ENCODE results near the gene LYPD6B. TPM values are rescaled to one million over a fixed set of nuclear protein-coding genes. Genes with fewer than 3 reads are reported as not detected.

The LYPD6B gene
- total and polyA plus RNA-seq, 2 donors (not counting 1 experiment from before 2014, with no cell fraction given): 1.5 to 2.7 TPM

- CTCF ChIA-PET: interaction anchor here (1.4 to 5.1 kb wide), 4 partner anchors 12 to 523 kb away, joined by 3 to 54 read pairs (median 6); no protein-coding TSS in a partner anchor
- peaks cover 14% of the 10 kb centered on the region for H3K27me3 Mint-ChIP-seq
- ATAC-seq (ENCODE audit: low read depth) (no peak), DNase-seq (no peak)
- no peaks in the 10 kb centered on the region for H4K20me1 ChIP-seq (ENCODE audit: control insufficient read depth, insufficient read depth, low read length, poor library complexity, severe bottlenecking)
- POLR2A ChIA-PET: no interaction called here
- peak overlapping the region in 1 of 5 experiments; percentile 54 for H3K4me3 ChIP-seq (ENCODE audit: control extremely low read depth in 1 of 5, extremely low read depth in 1 of 5, insufficient read depth in 1 of 5, low read depth in 2 of 5, low read length in 4 of 5)
- H3K27me3 ChIP-seq (replicated peaks in 1 of 4; ENCODE audit: control extremely low read depth in 1 of 4, control insufficient read depth in 3 of 4, insufficient read depth in 4 of 4, low read length in 3 of 4): peaks cover 0 to 17% (median 8%) of the 10 kb centered on the region in 4 experiments
- no peaks in the 10 kb centered on the region for H3K36me3 ChIP-seq (replicated peaks in 1 of 2; ENCODE audit: control extremely low read depth in 1 of 2, control insufficient read depth in 1 of 2, extremely low read depth in 1 of 2, insufficient read depth in 2 of 2, low read length in 1 of 2)
- H3K79me2 ChIP-seq (ENCODE audit: control insufficient read depth, insufficient read depth, low read length): no peaks in the 10 kb centered on the region
- peak overlapping the region; percentile 69 for H2AFZ ChIP-seq (ENCODE audit: insufficient read depth, low read depth, low read length, poor library complexity, severe bottlenecking)
- intact Hi-C loops (cut with micrococcal nuclease): loop anchor here (1.0 kb wide), 1 partner anchor 19 kb away; no protein-coding TSS in a partner anchor
- H3K4me1 Mint-ChIP-seq: peaks cover 17% of the 10 kb centered on the region
- H3K27ac Mint-ChIP-seq: no peak overlapping the region
- peak overlapping the region; percentile 78 for H3K4me2 ChIP-seq (replicated peaks; ENCODE audit: low read depth, low read length, poor library complexity, severe bottlenecking)
- H3K4me1 ChIP-seq (ENCODE audit: control insufficient read depth in 2 of 2, insufficient read depth in 2 of 2, low read length in 2 of 2): peaks cover 11 to 20% of the 10 kb centered on the region in 2 donors
- no peaks in the 10 kb centered on the region for H3K9me3 Mint-ChIP-seq (ENCODE audit: insufficient read depth)
- no peaks in the 10 kb centered on the region for H3K9me3 ChIP-seq (ENCODE audit: control extremely low read depth in 1 of 3, control insufficient read depth in 2 of 3, insufficient read depth in 1 of 3, low read length in 2 of 3)
- peak overlapping the region; percentile 29 for H3K4me3 Mint-ChIP-seq
- H3K9ac ChIP-seq (ENCODE audit: low read length): peak overlapping the region; percentile 60
- TF ChIP-seq, protein P1, sequence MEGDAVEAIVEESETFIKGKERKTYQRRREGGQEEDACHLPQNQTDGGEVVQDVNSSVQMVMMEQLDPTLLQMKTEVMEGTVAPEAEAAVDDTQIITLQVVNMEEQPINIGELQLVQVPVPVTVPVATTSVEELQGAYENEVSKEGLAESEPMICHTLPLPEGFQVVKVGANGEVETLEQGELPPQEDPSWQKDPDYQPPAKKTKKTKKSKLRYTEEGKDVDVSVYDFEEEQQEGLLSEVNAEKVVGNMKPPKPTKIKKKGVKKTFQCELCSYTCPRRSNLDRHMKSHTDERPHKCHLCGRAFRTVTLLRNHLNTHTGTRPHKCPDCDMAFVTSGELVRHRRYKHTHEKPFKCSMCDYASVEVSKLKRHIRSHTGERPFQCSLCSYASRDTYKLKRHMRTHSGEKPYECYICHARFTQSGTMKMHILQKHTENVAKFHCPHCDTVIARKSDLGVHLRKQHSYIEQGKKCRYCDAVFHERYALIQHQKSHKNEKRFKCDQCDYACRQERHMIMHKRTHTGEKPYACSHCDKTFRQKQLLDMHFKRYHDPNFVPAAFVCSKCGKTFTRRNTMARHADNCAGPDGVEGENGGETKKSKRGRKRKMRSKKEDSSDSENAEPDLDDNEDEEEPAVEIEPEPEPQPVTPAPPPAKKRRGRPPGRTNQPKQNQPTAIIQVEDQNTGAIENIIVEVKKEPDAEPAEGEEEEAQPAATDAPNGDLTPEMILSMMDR (IDR thresholded peaks at IDR 0.05): no peak
- TF ChIP-seq EZH2 (IDR thresholded peaks at IDR 0.05; ENCODE audit: borderline replicate concordance, insufficient read depth, low read depth, low read length, poor library complexity, severe bottlenecking): no peak
- no peak overlapping the region for H3K27ac ChIP-seq (ENCODE audit: low read length in 2 of 2)
- WGBS (ENCODE audit: insufficient coverage): 89% methylated on average over 3 of the region's 8 CpGs
These were observed 648 bp upstream of the LYPD6B start for GRCh38 chr2:149037851-149038250.

DNA sequence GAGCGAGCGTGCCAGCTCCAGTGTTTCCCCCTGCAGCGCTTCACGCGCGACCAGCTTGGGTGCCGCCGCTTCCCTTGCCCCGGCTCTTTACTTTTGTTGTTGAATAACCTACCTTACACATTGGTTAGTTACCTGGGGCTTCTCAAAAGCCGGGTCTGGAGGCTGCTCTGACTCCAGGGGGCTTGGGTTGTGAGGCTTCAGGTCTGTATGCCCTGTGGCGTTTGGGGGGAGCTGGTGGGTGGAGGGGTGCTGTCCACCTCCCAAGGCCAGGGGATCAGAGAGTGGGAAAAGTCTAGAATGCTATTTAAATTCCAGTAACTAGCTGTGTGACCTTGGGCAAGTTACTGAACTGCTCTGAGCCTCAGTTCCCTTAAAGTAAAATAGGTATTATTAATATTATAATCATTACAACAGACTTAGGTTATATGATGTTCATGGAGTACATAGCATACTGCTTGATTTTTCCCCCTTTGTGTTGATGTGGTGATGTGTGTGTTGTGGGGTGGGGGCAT lies 770 bp downstream of the LYPD6B start:
- Histone ChIP-seq H3K27ac (ENCODE audit: low read length in 2 of 2) (no peak overlapping the region), H3K9me3 (ENCODE audit: control extremely low read depth in 1 of 3, control insufficient read depth in 2 of 3, insufficient read depth in 1 of 3, low read length in 2 of 3) (no peaks in the 10 kb centered on the region), H3K79me2 (ENCODE audit: control insufficient read depth, insufficient read depth, low read length) (no peaks in the 10 kb centered on the region), H3K9ac (ENCODE audit: low read length) (peak overlapping the region; percentile 60), H3K4me3 (ENCODE audit: control extremely low read depth in 1 of 5, extremely low read depth in 1 of 5, insufficient read depth in 1 of 5, low read depth in 2 of 5, low read length in 4 of 5) (peak overlapping the region in 4 of 5 experiments; percentile 4 to 54 (median 40)), H3K4me1 (ENCODE audit: control insufficient read depth in 2 of 2, insufficient read depth in 2 of 2, low read length in 2 of 2) (peaks cover 11 to 20% of the 10 kb centered on the region in 2 donors), H2AFZ (ENCODE audit: insufficient read depth, low read depth, low read length, poor library complexity, severe bottlenecking) (peak overlapping the region; percentile 69), H3K27me3 (replicated peaks in 1 of 4; ENCODE audit: control extremely low read depth in 1 of 4, control insufficient read depth in 3 of 4, insufficient read depth in 4 of 4, low read length in 3 of 4) (peaks cover 0 to 17% (median 8%) of the 10 kb centered on the region in 4 experiments), H4K20me1 (ENCODE audit: control insufficient read depth, insufficient read depth, low read length, poor library complexity, severe bottlenecking) (no peaks in the 10 kb centered on the region), H3K4me2 (replicated peaks; ENCODE audit: low read depth, low read length, poor library complexity, severe bottlenecking) (peak overlapping the region; percentile 78), H3K36me3 (replicated peaks in 1 of 2; ENCODE audit: control extremely low read depth in 1 of 2, control insufficient read depth in 1 of 2, extremely low read depth in 1 of 2, insufficient read depth in 2 of 2, low read length in 1 of 2) (no peaks in the 10 kb centered on the region)
- peak overlapping the region; percentile 82 for H3K4me3 Mint-ChIP-seq
- ChIA-PET POLR2A (no interaction called here), CTCF (interaction anchor here (0.6 to 5.1 kb wide), 12 partner anchors 8 to 559 kb away, joined by 3 to 54 read pairs (median 4); no protein-coding TSS in a partner anchor)
- 29% methylated on average over 8 of the region's 11 CpGs for WGBS (ENCODE audit: insufficient coverage)
- H3K27ac Mint-ChIP-seq: peak overlapping the region; percentile 61
- no peak for DNase-seq
- no peak for TF ChIP-seq EZH2 (IDR thresholded peaks at IDR 0.05; ENCODE audit: borderline replicate concordance, insufficient read depth, low read depth, low read length, poor library complexity, severe bottlenecking)
- TF ChIP-seq, protein P1 (IDR thresholded peaks at IDR 0.05): no peak
- no peaks in the 10 kb centered on the region for H3K9me3 Mint-ChIP-seq (ENCODE audit: insufficient read depth)
- H3K27me3 Mint-ChIP-seq: peaks cover 14% of the 10 kb centered on the region
- peaks cover 17% of the 10 kb centered on the region for H3K4me1 Mint-ChIP-seq
- intact Hi-C loops (cut with micrococcal nuclease): no loop called here
- ATAC-seq (ENCODE audit: low read depth): no peak

All from B cell (primary cell).